CD4-positive, alpha-beta T cell treated with Interleukin-21 for 1 hour (primary cell): Measurements from ENCODE around the gene ADGRF4.
"Not testable (repeated sequence)": the region's sequence is repeated elsewhere in the genome, so short reads cannot be mapped to it uniquely, and the experiment has no call there.

ENCODE experiments used
- DNase-seq: peaks from one replicate; pipeline ENCODE4 v3.0.0-alpha.2; 2020

Gene ADGRF4

DNA sequence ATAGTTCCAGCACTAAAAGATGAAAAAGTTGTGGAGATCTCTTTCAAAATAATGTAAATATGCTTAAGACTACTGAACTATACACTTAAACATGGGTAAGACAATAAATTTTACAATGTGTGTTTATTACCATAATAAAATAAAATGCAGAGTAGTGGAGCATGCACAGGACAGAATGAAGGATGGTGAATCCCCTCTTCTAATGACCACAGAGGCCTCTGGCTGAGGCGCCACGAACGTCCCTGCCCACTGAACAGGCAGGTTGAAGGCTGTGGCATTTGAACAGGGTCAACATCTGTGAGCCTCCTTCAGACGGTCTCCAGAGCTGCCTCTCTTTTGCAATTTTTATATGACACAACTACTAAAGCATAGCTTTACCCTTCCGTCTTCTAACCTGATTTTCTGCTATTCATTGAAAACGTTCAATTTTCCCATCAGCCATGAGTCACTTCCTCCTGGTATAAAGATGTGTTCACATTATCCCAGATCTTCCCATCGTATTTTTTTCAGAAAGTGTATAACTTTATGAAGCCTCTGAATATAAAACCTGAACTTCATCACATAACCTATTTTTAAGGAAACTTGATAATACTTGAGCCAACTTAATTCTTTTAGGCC lies 37.8 kb downstream of the ADGRF4 start:
- no peak for DNase-seq

DNA sequence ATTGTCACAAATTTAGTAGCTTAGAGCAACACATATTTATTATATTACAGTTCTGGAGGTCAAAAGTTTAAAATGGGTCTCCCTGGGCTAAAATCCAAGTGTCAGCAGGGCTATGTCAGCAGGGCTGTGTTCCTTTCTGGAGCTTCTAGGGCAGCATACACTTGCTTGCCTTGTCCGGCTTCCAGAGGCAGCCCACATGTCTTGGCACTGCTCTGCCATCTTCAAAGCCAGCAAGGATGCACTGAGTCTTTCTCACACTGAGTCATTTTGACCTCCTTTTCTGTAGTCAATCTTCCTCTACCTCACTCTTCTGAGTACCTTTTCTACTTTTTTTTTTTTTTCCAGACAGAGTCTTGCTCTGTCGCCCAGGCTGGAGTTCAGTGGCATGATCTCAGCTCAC lies 39.0 kb downstream of the ADGRF4 start:
- no peak for DNase-seq

DNA sequence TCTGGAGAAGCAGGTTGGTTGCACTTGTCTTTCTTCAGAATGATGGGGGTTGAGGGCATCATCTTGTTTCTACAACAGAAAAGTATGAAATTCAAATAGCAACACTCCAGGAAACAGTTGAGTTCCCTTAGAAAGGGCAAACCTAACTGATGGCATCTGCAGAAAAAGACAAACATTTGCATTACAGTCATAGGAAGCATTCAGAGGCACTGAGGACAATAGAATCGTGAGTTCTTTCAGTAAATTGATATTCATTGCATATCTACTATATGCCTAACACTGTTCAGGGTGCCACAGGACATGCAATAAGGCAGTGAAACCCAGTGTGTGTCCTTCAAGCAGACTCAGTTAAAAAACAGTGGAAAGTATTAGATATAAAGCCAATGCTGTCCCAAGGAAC lies 42.3 kb downstream of the ADGRF4 start:
- no peak for DNase-seq

DNA sequence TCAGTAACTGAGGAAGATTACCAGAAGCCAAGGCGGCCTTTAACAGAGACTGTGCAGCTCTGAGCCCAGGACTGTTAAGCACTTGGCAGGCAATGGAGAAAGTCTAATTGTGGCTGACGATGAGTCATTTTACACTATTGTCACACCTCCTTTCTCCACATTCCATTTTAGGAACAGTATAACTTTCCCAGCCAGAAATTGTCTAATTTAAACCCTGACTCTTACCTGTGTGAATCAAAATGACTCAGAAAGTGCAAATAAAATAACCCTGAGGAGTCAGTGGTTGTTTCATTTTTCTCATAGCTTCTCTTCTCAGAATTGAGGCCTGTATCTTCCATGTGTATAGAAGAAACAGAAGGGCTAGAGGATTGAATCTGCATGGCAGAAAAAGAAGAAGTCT lies 43.4 kb downstream of the ADGRF4 start:
- DNase-seq: no peak

DNA sequence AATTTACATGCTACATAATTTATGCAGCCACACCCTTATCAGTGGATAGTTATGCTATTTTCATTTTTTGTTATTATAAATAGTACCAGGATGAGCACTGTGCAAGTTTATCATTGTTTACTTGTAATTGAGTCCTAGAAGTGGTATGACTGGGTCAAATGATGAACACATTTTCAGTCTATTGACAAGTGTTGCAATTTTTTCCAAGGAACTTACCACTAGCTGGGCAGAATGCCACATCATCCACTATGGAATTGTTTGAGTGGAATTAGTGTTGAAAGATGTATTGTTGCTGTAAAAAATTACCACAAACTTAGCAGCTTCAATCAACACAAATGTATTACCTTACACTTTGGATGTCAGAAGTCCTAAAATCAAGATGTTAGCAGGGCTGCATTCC lies 45.4 kb downstream of the ADGRF4 start:
- DNase-seq: no peak

DNA sequence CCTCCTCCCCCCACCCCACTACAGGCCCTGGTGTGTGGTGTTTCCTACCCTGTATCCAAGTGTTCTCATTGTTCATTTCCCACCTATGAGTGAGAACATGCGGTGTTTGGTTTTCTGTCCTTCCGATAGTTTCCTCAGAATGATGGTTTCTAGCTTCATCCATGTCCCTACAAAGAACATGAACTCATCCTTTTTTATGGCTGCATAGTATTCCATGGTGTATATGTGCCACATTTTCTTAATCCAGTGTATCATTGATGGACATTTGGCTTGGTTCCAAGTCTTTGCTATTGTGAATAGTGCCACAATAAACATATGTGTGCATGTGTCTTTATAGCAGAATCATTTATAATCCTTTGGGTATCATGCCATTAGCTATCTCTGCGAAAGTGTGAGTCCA lies 46.9 kb downstream of the ADGRF4 start:
- DNase-seq: not testable (repeated sequence)

DNA sequence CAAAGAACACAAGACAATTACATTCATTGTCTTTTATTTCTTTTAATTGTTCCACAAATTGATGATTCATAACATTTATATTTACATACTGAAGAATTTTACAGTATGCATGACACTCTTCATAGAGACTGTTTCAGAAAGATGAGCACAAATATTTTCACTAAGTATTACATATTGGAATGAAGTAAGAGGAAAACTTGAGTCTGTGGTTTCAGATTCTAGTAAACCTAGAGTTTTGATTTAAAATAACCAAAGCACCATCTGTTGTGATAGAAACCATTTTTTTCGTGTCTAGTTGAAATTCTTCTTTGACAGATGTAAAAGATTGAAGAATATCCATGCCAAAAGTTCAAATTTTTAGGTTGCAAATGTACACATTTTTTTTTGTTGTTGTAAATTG lies 51.4 kb downstream of the ADGRF4 start:
- no peak for DNase-seq

DNA sequence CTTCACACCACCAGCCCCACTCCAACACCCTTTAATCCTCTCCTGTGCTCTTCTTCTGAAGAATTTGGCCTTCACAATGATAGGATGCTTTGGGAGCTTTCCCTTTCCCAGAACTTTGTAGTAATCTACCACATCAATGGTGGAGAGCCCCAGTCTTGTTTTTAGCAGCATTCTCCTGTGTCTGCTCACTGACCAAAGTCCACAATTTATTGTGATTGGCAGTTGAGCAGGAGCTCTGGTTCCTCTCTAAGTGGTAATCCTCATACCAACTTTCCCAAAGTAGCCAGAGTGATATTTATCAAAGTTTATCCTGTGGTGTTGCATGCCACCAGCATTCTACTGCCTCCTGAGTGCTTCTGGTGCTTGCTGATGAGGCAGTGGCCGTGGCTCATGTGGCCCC lies 54.4 kb downstream of the ADGRF4 start:
- no peak for DNase-seq

DNA sequence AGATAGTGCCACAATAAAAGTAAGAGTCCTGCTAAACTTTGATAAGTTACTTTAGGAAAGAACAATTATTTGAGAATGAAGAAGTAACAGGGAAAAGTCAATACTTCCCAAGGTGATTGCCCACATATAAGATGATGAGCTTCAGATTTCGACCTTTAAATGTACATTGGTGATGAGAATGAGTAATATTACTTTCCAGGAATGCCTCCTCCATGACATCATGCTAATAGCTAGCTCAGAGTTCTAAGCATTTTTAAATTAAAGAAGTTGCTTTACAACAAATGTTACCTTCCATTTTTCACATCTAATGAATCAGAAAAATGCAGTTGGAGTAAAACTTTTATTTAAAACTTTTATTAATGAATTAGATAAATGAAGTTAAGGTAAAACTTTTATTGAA lies 61.0 kb downstream of the ADGRF4 start:
- no peak for DNase-seq

DNA sequence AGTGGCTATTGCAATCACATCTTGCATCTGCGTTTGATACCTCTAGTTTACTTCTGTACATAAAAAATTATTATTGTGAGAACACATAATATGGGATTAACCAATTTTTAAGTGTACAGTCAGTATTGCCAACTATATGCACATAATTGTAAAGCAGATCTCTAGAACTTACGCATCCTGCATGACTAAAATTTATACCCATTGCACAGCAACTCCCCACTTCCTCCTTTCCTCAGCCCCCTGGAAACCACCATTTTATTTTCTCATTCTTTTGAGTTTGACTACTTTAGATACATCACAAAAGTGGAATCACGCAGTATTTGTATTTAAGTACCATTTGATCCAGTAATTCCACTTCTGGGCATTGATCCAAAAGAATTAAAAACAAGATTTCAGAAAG lies 64.1 kb downstream of the ADGRF4 start:
- no peak for DNase-seq

DNA sequence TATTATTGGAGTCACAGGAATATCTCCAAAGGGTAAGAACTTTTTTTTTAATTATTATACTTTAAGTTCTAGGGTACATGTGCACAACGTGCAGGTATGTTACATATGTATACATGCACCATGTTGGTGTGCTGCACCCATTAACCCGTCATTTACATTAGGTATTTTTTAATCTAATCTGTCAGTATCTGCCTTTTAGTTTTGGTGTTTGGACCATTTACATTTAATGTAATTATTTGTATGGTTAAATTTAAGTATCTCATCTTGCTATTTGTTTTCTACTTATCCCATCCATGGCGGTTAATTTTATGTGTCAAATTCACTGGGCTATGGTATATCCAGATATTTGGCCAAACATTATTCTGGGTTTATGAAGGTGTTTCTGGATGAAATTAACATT lies 68.1 kb downstream of the ADGRF4 start:
- DNase-seq: no peak

DNA sequence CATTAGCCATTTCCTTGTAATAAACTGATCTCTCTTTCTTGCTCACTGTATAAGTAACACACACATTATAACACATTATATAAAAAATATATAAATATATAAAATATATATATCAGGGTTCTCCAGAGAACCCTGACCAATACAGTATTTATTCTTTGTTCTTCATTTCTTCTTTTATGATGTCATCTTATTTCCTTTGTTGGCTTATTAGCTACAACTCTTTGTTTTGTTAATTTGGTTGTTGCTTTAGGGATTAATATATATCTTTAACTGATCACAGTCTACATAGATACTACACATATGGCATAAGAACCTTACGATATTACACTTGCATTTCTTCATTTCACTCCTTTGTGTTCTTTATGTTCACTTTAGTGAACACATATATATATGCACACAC lies 68.7 kb downstream of the ADGRF4 start:
- no peak for DNase-seq

DNA sequence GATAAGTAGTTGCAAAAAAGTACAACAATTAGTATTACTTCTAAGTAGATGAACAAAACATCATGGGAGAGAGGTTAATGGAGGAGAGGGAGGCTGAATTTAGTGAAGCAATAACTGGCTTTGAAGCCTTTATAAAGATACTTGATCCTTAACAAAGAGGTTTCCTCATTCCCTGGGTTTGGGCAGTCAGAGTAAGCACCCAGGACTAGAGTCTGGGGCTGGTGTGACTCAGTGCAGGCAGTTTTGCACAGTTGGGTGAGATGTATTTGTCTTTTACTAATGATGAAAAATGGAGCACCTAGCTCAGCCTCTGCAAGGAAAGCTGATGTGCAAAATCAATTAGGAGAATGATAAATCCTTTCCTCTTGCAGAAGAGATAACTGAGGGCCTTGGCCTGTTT lies 71.6 kb downstream of the ADGRF4 start:
- DNase-seq: no peak
